GM12892 (cell line): ENCODE data around the gene PLCH1.
"Not testable (repeated sequence)": the region's sequence is repeated elsewhere in the genome, so short reads cannot be mapped to it uniquely, and the experiment has no call there.

Experiments used
- DNase-seq: peaks from one replicate; pipeline ENCODE4 v3.0.0; 2011; ENCODE audit not compliant: insufficient read length
- FAIRE-seq: peaks from 2 replicates; lab custom pipeline; 2011; peaks lifted over from hg19 to GRCh38; lab: Jason Lieb, UNC
- POLR2A ChIP-seq: IDR thresholded peaks from 2 replicates; pipeline ENCODE4 v1.6.1; 2011; ENCODE audit warnings: low read depth, low read length, control low read depth
- POLR2AphosphoS5 ChIP-seq: IDR thresholded peaks from 2 replicates; pipeline ENCODE4 v1.6.1; 2011; ENCODE audit warnings: low read depth, low read length, control low read depth
- TAF1 ChIP-seq: IDR thresholded peaks from 2 replicates; pipeline ENCODE4 v1.6.1; 2011; ENCODE audit warnings: low read depth, mild to moderate bottlenecking, control low read depth, low read length, borderline replicate concordance

PLCH1 gene

DNA sequence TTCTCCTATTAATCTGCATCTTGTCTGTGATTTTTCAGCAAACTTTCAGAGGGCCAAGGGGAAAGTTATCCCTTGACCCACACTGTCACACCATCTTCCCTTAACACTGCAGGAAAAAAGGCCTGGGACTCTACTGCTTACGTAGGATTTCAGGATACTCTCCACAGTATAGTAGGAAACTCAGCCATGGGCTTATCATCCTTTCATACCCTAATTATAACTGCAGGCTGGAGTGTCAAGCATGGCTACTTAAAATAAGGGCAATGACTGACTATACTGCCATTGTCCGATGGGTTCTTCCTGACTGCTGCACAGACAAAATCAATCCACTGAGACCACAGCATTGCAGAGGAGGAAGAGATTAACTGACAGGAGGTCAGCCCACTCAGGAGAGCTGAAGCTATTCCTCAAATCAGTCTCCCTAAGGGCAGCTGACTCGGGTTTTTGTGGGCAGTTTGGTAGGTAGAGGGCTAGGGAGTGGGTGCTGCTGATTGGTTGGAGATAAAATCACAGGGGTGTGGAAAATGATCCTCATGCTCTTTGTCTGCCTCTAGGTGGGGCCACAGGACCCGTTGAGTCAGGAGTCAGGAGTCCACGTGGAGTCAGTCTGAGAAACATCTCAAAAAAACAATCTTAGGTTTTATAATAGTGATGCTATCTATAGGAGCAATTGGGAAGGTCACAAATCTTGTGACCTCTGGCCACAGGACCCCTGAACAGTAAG, 333.2 kb downstream of the PLCH1 start:
- TF ChIP-seq TAF1: no peak
- TF ChIP-seq POLR2AphosphoS5: no peak
- TF ChIP-seq POLR2A: no peak
- DNase-seq (no peak), FAIRE-seq (no peak)

GRCh38 chr3:155409336-155409735, 335.5 kb downstream of the PLCH1 start:
- FAIRE-seq (no peak), DNase-seq (no peak)
- TF ChIP-seq POLR2AphosphoS5 (no peak), TAF1 (no peak), POLR2A (no peak)

DNA sequence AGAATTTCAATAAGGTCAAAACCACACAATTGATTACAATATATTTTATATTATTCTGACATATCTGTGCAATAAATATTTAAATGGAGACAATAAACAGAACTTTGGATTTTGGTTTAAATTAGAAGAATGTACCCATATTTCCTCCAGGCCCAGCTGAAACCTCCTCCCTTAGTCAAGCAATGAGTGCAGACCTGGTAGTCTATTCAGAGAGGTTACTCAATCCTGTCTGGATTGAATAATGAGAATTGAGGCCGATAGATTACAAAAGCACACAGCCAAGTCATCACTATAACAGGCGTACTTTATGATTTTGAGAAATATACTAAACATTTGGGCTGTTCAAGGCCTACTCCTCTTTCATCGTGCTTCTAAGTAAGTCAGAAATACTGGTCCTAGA, 336.9 kb downstream of the PLCH1 start:
- DNase-seq: no peak
- TF ChIP-seq TAF1 (no peak), POLR2AphosphoS5 (no peak), POLR2A (no peak)
- no peak for FAIRE-seq

DNA sequence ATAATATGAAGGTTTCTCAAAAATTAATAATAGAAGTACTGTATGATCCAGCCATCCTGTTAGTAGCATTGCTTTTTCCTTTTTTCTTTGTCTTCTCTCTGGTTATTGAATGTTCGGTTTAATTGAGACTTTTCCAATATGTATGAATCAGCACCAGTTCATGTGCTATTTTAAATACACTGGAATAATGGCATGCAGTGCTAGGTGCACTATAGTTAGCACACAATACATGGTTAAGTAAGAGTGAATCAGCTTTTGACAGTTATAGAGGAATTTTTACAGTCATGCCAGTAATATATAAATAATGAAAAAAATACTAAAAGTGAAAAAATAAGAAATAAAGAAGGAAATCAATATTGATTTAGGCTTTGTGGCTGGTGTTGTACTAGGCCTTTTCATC, 337.5 kb downstream of the PLCH1 start:
- FAIRE-seq (no peak), DNase-seq (no peak)
- TF ChIP-seq POLR2A: no peak
- TF ChIP-seq TAF1: no peak
- TF ChIP-seq POLR2AphosphoS5: no peak

DNA sequence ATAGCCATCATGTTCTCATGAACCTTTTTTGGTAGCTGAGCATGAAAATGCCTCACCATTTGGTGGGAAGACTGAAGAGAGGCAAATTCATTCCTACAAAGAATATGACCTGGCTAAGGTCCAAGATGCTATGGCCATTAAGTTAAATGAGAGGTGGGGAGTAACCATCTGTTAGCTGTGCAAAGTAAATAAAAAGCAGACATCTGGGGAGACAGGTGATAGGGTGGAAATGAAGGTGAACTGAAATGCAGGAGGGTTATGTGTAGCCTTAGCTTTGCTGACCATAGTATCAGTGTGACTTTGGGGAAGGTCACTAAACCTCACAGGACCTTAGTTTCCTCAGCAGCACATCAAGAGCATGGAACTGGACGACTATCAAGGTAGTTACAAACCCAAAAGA, 340.4 kb downstream of the PLCH1 start:
- FAIRE-seq (no peak), DNase-seq (no peak)
- TF ChIP-seq POLR2AphosphoS5 (no peak), POLR2A (no peak), TAF1 (no peak)

DNA sequence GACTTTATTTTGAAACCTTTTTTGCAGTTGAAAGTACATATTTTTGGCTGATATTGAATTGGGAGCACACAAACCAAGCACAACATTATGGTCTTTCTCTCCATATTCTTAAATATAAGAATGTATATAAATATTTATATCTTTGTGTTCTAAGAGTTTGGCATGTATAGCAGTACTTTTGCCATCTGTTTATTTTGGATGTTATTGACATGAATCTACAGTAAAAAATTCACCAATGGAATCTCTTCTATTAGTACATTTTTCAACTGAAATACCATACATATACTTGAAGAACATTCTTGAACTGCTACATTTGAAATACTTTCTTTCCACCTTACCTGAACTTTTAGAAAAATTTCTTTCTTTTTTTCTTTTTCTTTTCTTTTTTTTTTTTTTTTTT, 342.2 kb downstream of the PLCH1 start:
- DNase-seq (no peak), FAIRE-seq (no peak)
- no peak for TF ChIP-seq POLR2A
- no peak for TF ChIP-seq POLR2AphosphoS5
- TF ChIP-seq TAF1: no peak

GRCh38 chr3:155398046-155398445, 346.8 kb downstream of the PLCH1 start:
- FAIRE-seq: no peak
- no peak for DNase-seq
- TF ChIP-seq POLR2AphosphoS5 (no peak), TAF1 (no peak), POLR2A (no peak)

GRCh38 chr3:155394896-155395295, 350.0 kb downstream of the PLCH1 start:
- FAIRE-seq: not testable (repeated sequence)

DNA sequence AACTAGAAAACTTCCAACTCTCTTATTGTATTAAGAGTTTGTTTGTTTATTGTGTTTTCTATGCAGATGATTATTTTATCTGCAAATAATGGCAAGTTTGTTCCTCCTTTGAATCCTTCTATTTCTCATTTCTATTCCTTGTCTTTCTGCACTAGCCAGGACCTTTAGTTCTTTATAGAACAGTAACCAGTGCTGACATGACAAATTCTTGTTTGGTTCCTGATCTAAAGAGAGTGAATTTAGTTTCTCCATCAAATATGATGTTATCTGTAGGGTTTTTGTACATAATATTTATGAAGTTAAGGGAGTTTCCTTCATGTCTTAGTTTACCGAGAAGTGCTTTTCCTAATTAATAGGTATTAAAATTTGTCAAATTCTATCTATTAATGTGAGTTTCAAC, 350.6 kb downstream of the PLCH1 start:
- no peak for TF ChIP-seq POLR2A
- no peak for TF ChIP-seq TAF1
- TF ChIP-seq POLR2AphosphoS5: no peak
- FAIRE-seq (no peak), DNase-seq (no peak)

More at GRCh38 chr3:155394896-155395295, 350.0 kb downstream of the PLCH1 start:
- not testable (repeated sequence) for DNase-seq

DNA sequence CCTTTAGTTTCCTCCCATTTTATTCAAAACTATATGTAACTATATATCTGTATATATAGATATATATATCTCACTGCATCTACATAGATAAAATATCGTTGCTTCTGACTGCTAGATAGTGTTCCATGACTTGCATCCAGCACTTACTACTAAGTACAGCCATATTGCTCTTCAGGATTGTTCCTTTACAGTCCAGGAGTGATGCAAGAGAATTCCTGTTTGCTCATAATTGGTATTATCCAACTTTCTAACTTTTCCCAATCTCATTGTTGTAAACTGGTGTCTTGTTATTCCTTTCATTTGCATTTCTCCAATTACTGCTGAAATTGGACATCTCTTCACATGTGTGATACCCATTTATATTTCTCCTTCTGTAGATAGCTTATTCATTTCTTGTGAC, 351.6 kb downstream of the PLCH1 start:
- FAIRE-seq: no peak
- TF ChIP-seq POLR2AphosphoS5: no peak
- TF ChIP-seq POLR2A: no peak
- no peak for TF ChIP-seq TAF1
- no peak for DNase-seq

DNA sequence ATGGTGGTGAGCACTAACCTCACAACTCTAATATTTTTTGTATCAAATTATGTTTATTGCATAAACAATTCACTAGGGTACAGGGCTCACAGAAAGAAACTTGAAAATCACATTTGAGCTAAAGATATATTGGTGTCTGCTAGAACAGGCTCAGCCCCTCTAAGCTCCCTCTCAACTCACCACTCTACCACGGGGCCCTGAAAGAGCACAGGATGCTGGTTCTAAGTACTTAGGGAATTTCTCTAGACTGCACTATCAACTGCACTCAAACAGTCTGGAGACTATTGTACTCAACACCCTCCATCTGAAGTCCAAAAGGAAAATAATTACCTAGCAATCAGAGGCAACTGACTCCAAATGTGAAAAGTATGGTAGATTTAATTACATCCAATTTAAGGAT, 352.7 kb downstream of the PLCH1 start:
- TF ChIP-seq POLR2A: no peak
- no peak for TF ChIP-seq TAF1
- no peak for TF ChIP-seq POLR2AphosphoS5
- no peak for FAIRE-seq
- DNase-seq: no peak

GRCh38 chr3:155391551-155391958, 353.3 kb downstream of the PLCH1 start:
- DNase-seq (no peak), FAIRE-seq (no peak)
- no peak for TF ChIP-seq POLR2AphosphoS5
- no peak for TF ChIP-seq TAF1
- no peak for TF ChIP-seq POLR2A
